Measurements from ENCODE around the gene HNF1B.
"Not testable (repeated sequence)": the region's sequence is repeated elsewhere in the genome, so short reads cannot be mapped to it uniquely, and the experiment has no call there.

HNF1B gene

DNA sequence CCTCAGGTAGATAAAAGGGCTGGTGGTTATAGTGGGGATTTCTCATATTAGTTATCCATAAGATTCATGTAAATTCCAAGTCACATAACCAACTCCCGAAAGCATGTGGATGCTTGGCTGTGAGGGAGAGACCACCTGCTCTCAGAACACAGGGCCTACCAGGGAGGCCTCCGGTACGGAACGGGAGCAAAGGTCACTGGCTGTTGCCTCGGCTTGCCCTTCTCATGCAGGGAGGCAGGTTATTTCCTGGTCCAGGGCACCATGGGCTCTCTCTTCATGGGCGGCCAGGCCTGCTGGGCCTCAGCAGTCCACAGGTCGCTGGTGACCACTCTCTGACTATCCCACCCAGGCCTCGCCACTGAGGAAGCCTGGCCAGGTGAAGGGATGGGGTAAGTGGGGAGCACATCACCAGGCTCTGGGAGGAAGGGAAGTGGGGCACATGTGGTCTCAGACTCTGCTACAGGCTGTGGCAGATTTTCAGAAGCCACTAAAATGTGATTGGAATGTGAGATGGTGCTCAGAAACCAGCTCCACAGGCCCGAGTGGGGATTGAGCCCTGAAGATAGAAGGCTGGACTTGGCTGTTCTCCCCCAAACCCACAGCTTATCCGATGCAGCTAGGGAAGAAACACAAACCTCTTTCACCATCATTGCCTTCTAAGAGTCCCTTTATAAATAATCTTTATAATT is 45.4 kb downstream of the HNF1B start:
- no peak for DNase-seq

DNA sequence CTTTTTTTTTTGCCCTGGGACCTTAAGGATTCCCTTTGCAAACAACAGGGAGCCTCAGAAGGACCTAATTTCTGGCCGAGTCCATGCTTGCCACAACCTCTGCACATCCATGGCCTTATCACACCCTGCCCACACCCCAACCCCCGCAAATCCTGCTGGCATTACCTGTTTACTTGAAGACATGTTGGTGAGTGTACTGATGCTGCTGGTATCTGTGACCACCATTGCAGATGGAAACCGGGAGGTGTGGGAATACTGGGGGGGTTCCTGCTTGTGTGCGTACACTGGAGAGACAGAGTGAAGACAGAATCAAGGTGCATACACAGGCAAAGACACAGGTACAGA is 46.0 kb downstream of the HNF1B start:
- DNase-seq, result no peak

DNA sequence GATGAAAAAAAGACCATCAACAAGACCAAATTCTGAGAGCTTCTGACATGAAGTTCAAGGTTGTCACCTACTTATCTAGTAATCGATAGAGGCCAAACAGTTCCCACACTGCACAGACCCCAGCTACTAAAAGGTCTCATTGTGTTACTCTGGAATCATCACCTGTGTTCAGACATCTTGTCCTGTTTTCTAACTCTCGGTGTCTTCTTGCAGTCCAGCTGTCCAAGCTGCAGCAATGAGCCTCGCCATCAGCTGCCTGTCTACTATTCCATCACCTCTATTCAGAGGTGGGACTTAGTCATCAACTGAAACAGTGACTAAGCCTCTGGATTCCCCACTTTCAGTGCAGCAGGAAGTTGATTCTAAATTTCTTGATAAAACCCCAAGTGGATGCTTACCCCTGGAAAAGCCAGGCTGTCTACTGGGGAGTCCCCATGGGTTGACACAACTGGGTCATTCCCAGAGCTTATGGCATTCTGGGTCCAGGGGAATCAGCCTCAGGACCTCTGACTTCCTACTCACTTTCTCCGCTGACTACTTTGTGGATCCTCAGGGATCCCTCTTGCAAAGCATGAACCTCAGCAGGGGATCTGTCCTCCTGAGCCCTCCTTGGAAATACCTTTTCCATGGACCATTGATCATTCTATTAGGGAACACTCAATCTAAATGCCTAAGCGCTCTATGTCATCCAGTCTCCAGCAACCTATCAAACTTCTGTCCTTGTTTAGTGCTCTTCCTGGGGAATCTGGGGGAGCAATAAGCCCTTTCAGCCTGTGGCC is 46.5 kb downstream of the HNF1B start:
- no peak for DNase-seq

DNA sequence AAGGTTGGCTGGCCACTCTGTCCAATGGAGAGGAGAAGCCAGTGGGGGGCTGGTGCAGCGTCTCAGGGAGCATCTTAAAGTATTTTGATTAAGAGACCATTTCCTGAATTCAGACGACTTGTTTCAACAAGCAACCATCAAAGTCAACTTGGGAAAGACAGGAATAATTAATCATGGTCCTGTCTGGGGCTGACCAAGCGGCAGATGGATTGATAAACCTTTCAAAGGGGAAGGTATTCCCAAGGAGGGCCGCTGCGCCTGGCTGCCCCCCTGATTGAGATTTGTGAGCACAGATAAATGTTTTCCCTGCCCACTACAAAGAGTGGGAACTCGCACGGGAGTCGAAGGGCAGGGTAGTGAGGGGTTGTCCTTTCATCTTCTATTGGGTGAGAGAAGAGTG is 47.5 kb downstream of the HNF1B start:
- DNase-seq, result no peak

DNA sequence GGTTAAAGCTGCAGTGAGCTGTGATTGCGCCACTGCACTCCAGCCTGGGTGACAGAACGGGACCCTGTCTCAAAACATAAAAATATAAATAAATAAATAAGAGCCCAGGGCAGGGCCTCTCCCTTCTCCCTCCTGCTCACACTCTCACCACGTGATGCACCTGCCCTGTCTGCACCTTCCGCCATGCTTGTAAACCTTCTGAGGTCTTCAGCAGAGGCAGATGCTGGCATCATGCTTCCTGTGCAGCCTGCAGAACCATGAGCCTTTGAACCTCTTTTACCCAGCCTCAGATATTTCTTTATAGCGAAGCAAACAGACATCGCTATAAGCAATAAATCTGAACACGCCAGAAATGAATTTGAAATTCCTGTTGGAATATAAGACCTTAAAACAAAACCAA is 48.5 kb downstream of the HNF1B start:
- no peak for DNase-seq

DNA sequence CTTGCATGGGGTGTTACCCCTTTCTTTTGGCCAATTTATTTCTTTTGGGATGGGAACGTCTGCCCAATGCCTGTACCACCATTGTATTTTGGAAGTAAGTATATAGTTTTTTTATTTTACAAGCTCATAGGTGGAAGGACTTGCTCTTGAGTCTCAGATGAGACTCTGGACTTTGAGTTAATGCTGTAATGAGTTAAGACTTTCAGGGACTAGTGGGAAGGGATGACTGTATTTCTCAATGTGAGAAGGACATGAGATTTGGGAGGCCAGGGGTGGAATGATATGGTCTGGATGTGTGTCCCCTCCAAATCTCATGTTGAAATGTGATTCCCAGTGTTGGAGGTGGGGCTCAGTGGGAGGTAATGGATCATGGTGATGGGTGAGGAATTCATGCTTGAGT is 49.1 kb downstream of the HNF1B start:
- no peak for DNase-seq

DNA sequence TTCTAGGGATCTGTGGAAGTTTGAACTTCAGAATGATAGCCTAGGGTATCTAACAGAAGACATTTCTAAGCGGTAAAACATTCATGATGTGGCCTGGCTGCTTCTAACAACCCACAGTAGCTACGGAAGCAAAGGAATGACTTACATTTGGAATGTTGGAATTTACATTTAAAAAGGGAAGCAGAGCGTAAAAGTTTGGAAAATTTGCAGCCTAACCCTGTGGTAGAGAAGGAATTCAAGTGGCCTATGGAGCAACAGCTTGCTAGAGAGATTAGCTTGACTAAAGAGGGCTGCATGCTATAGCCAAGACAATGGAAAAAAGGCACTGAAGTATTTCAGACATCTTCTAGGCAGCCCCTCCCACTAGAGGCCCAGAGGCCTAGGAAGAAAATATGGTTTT is 50.1 kb downstream of the HNF1B start:
- no peak for DNase-seq

DNA sequence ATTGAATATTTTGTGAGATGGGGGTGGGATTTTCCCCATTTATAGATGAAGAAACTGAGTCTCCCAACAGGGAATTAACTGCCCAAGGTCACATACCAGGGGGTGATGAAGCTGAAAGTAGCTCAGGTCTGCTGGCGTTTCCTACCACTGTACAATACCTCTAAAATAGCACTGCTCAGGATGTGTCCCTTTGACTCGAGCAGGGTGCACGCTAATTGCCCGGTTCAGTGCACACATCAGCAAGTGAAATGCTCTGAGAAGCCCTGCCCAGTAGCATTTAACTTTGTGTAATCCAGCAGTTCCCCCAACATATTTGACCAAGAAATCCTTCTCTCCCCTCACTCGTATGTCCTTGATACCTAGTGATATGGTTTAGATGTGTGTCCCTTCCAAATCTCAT is 51.5 kb downstream of the HNF1B start:
- no peak for DNase-seq

DNA sequence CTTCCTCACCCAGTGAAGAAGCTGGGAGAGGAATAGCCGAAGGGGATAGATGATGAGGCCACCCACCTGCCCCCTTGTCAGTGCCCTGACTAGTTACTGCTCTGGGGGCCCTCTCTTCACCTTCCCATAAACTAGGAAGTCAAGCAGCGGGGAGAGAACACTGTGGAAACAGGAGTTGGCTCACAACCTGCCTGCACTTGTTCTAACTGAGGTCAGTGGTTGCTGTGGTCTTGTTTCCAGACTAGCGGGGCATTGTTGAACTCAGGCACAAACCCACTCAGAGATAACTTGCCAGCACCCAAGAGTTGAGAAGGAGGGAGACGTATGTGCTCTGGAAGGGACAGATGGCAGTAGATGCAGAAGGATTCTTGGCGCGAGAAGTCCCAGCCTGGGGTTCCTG is 53.1 kb downstream of the HNF1B start:
- no peak for DNase-seq

DNA sequence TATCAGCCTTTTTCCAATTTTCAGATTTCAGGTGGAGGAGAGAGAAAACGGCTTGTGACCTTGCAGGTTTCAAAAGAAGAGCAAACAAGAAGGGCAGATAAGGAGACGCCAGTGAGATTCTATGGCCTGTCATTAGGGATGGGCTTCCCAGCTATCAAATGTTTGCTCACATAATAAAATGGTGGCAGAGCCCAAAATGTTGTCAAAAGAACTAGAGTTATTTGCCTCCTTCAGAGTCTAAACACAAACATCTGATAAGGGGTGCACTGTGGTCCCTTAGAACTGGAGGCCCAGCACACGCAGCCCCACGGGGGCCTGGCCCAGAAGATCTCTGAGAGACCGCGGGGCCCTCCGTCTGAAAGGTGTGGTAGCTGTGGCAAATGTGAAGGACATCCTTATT is 55.5 kb downstream of the HNF1B start:
- no peak for DNase-seq

DNA sequence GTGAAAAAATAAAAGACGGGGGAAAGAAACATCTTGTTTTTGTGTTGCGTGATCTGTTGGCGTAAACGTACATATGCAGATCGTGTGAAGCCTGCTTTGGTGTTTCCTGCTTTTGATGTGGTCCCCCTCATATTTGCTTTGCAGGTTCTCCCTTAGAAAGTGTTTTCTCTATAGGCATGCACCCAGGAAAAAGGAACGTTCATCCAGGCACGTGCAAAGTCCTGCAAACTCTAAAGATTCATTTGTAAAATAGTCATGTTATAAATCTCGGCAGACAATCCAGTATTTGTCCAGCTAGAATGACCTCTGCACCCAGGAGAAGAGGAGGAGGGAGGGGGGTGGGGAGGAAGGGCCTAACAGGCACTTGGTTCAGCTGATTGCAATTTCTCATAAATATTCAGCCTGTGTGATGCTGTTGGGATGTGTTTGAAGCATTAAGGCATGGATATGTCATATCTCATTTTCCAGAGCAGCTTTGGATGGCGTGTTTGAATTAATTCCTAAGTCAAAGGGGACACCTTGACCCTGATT is 61.3 kb downstream of the HNF1B start:
- no peak for DNase-seq

DNA sequence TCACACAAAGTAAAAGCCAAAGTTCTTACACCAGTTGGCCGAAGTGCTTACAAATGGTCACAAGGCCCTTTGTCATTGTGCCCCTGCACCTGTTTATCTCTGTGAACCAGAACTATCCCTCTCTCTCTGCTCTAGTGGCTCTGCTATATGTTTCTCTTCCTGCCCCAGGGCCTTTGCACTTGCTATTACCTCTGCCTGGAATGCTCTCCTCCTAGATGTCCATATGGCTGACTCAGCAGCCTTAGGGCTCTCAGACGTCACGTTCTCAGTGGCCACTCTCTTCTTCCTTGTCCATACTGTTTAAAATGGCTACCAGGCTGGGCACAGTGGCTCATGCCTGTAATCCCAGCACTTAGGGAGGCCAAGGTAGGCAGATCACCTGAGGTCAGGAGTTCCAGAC is 62.9 kb downstream of the HNF1B start:
- DNase-seq, result no peak

DNA sequence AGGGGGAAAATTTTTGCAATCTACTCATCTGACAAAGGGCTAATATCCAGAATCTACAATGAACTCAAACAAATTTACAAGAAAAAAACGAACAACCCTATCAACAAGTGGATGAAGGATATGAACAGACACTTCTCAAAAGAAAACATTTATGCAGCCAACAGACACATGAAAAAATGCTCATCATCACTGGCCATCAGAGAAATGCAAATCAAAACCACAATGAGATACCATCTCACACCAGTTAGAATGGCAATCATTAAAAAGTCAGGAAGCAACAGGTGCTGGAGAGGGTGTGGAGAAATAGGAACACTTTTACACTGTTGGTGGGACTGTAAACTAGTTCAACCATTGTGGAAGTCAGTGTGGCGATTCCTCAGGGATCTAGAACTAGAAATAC is 64.9 kb downstream of the HNF1B start:
- DNase-seq, result not testable (repeated sequence)

DNA sequence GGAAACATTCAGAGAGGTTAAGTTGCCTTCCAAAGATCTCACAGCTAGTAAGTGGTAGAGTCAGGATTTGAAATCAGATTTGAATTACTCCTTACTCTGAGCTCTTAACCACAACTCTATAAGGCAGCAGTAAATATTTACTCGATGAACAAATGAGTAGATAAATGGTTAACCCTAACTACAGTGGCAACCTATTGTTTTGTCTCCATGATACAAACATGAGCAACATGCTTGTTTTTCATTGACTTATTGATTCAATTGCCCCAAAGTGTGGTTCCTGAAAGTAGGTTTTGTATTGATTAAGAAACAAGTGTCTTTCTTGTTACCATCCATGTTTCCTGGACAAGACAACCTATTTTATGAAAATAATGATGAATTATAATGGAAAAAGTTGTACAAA is 66.8 kb downstream of the HNF1B start:
- no peak for DNase-seq

DNA sequence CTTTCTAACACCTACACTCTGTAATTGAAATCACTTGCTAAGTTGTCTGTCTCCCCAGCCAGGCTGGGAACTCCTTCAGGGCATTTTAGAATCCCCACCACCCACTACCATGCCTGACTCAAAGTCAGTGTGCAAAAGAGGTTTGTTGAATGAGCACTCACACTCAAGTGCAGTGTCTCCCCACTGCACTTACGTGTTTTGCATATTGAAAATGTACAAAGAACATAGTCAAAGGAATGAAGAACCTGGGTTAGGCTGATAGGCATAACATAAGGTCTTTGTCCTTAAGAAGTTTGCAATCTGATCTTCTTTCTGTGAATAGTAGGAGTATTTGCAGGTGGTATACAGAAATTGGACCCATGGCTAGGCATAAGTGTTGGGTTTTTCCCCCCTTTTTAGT is 67.8 kb downstream of the HNF1B start:
- DNase-seq, result no peak

DNA sequence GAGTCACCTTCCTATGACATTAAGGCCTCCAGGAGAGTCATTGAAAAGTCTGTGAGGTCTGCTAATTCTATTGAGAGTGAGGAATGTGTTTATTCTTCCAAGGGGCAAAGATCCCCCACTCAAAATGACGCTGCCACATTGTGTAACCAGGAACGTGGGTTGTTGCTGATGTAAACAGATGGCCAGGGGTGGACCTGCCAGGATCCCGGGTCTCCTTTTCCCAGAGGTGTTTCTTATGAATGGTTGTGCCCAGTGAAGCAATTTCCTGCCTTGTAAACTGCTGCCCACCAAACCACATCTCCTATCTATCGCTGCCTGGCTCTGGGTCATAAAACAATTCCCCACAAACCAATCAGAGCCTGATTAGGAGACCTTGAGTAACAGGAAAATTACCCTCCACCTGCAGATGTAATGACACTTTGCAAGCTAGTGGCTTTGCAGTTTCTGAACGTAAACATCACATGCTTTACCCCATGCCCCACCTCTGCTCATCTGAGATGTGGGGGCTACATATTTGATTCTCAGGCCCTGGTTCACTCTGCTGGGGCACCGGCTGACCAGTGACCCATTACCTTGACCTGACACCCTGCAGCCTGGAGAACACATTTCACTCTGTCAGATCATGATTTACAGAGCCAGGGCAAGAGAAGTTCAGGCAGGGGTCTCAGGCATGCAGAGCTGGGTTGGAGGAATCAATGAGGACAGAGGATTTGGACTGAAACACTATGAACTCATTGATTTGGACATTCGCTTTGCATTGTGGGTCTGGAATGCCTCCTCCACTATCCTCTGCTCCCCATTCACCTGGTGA is 68.5 kb downstream of the HNF1B start:
- DNase-seq, result no peak

DNA sequence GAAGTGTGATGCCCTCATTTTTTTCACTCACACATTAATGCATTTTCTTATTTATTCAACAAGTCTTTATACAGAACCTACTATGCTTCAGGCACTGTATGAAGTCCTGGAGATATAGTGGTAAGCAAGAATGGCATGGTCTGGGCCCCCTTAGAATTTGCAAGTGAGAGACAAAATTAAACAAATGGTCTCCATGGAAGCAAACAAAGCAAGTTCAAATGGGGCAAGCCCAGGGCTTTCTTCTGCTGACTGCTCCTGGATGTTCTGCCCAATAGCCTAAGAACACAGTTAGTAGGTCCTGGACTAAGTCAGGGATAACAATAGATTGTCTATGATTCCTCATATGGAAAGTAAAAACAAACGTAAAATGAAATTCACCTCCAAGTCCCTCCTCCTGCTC is 70.3 kb downstream of the HNF1B start:
- no peak for DNase-seq

DNA sequence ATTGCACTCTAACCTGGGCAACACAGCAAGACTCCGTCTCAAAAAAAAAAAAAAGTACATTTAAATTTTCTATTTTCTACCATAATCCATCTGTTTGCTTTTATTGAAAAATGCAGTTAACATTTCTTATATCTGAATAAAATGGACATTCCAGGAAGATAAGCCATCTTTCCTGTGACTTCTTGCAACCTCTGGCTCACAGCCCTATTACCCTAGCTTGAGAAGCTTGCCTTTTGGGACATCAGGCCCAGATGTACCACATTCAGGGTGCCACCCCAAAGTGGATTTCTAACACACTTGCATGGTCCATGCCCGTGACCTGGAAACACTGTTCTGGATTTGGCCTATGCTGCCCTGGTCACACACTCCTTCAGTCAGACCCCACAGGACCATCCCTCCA is 71.5 kb downstream of the HNF1B start:
- no peak for DNase-seq

DNA sequence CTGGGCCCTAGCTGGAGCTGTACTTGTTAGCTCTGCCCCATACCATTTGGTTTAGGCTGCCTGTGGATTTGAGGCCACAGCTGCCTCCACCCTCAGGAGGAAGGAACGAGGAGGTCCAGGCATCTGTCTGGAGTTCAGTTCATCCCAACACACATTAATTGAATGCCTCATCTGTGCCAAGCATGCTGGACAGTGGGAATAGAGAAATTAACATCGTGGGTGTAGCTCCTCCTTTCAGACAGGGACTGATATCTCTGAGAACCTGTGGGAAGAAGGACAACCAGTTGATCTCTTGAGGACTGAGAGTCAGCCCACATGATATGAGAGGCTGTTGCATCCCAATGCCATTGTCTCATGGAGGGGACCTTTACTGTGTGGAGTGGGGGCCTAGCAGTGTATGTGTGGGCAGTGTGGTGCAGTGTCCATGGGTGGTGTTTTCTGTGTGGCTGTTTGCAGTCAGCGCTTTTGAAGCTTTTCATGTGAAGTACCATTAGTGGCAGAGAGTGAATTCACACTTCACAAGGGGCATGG is 72.2 kb downstream of the HNF1B start:
- DNase-seq, result no peak

DNA sequence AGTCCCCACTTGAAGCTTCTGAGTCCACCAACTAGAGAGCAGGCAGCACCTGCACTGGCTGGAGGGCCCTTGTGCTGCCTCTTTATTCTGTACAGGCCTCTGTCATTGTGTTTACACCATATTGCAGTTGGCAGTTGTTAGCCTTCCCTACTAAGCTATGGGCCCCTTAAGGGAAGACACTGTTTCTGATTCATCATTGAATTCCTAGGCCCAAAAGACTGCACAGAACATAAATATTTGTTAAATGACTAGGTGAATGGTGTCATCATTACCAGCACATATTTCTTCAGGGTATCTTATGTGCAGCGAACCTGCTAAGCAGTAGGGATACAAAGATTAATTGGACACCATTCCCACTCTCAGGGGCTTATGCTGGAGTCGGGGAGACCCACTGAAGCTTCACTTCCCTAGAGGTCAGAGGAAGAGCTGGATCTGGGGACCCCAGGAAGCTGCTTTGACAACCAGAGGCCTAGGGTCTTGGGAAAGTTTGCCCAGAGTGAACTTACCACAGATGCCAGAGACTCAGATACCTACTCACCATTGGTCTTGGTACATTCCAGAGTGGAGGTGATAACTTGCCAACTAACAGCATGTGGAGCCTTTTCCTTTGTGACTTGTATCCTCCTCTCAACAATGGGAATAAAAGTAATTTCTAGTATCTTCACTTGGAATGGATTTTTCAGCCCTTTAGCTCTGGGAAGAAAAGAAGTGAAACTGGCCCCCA is 72.9 kb downstream of the HNF1B start:
- DNase-seq, result no peak

DNA sequence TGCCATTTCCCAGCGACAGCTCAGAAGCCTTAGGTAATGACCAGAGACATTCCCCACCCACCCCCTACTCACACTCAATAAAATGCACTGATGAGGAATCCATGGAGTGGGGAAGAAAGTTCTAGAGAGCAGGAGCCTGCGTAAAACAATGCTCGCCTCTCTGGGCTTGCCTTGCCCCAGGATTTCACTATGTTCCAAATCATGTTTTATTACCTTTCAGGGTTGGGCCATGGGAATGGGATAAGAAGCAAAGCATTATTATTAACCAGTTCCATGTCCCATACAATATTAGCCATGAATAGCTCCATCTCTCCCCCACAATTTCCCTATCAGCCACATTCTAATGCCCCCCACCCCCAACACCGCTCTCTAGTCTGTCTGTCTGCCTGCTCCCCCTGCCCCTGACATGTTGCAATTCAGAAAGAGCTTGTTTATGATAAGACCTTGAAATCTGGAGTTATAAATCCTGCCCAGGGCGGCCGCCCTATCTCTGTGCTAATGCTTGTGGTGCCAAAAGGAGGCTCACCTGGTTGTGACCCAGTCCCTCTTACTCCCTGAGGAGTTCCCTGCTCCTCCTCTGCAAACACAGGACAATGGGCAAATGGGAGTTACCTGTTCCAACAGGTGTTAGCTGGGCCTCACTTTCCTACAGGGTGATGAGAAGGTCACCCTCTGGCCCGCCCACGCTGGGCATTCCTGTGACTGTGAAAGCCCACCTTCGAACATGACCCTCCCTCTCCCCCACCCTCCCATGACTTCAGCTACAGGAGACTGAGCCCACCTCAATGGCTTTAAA is 73.6 kb downstream of the HNF1B start:
- no peak for DNase-seq

DNA sequence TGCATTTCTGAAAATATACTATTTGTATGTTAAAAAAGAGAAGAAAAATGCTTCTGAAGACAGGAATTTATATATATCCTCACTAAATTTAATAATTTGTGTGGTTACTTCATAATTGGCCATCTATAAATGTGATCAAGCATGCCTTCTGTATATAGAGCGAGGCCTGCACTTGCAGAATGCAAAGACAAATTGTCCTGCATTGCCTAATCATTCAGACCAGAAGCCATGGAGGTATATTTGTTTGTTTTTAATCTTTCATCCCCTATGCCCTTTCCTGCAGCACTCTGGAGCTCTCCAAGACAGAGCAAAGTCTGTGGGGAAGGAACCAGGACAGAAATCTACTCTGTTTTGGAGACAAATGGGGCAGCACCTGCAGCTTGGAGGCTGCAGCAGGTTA is 77.8 kb downstream of the HNF1B start:
- DNase-seq, result no peak
